ENCODE measurements around the gene ZNF124.
"Not testable (repeated sequence)": the region's sequence is repeated elsewhere in the genome, so short reads cannot be mapped to it uniquely, and the experiment has no call there.

Gene ZNF124

GRCh38 chr1:247146671-247147070 lies 25.1 kb downstream of the ZNF124 start:
- no peak overlapping the region for H3K27ac ChIP-seq (ENCODE audit: low read length)
- peaks cover 83% of the 10 kb centered on the region for H3K79me2 ChIP-seq (ENCODE audit: insufficient read depth, low read length)
- no peak overlapping the region for H3K4me3 ChIP-seq (ENCODE audit: low read depth in 1 of 2, low read length in 2 of 2)
- no peaks in the 10 kb centered on the region for H3K27me3 ChIP-seq (ENCODE audit: insufficient read depth, low read length, poor library complexity)
- H3K4me2 ChIP-seq (ENCODE audit: insufficient read depth, low read length) = no peak overlapping the region
- DNase-seq (no peak), ATAC-seq (ENCODE audit: insufficient read depth, low read depth) (no peak)
- no peak overlapping the region for H2AFZ ChIP-seq (ENCODE audit: low read depth, low read length)
- H4K20me1 ChIP-seq (ENCODE audit: insufficient read depth, low read length) = peaks cover 4% of the 10 kb centered on the region; the same call in 1 of the 2 replicates
- no peaks in the 10 kb centered on the region; the same call in 1 of the 2 replicates for H3K4me1 ChIP-seq (ENCODE audit: insufficient read depth, low read length)
- peaks cover 75% of the 10 kb centered on the region for H3K36me3 ChIP-seq (ENCODE audit: insufficient read depth, low read length)
- H3K9me3 ChIP-seq (ENCODE audit: insufficient read depth, low read length, severe bottlenecking) = peaks cover 60% of the 10 kb centered on the region
- no peak overlapping the region for H3K9ac ChIP-seq (ENCODE audit: low read depth, low read length)
- TF ChIP-seq EZH2 (IDR thresholded peaks at IDR 0.05; ENCODE audit: borderline replicate concordance, low read depth, low read length, severe bottlenecking) (no peak), CTCF (IDR thresholded peaks at IDR 0.05; ENCODE audit: borderline replicate concordance, extremely low read depth, low read length, poor library complexity, severe bottlenecking) (peak; percentile 50)

DNA sequence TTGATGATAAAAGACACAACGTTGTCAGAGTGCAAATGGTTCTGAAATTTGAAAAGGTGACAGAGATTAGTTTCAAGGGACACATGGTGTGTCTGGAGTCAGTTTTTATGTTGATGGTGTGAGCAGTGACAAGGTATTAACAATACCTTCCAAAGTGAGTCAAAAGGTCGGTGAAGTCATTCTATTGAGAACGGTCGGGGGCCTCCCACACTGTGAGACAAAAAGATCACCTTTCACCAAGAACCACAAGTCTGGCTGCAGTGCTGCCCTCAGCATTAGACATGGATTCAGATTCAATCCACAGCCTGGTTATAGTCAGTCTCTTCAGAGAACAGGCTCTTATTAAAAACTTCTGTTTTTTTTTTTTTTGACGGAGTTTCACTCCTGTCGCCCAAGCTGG lies 26.5 kb downstream of the ZNF124 start:
- H3K4me3 ChIP-seq (ENCODE audit: low read depth in 1 of 2, low read length in 2 of 2) = no peak overlapping the region
- TF ChIP-seq EZH2 (IDR thresholded peaks at IDR 0.05; ENCODE audit: borderline replicate concordance, low read depth, low read length, severe bottlenecking) = no peak
- TF ChIP-seq CTCF (IDR thresholded peaks at IDR 0.05; ENCODE audit: borderline replicate concordance, extremely low read depth, low read length, poor library complexity, severe bottlenecking) = no peak
- peaks cover 89% of the 10 kb centered on the region for H3K79me2 ChIP-seq (ENCODE audit: insufficient read depth, low read length)
- H3K27me3 ChIP-seq (ENCODE audit: insufficient read depth, low read length, poor library complexity) = no peaks in the 10 kb centered on the region
- H3K9me3 ChIP-seq (ENCODE audit: insufficient read depth, low read length, severe bottlenecking) = peaks cover 71% of the 10 kb centered on the region
- no peak for DNase-seq
- no peak overlapping the region for H2AFZ ChIP-seq (ENCODE audit: low read depth, low read length)
- no peak overlapping the region for H3K27ac ChIP-seq (ENCODE audit: low read length)
- no peak overlapping the region for H3K9ac ChIP-seq (ENCODE audit: low read depth, low read length)
- peaks cover 4% of the 10 kb centered on the region; the same call in 1 of the 2 replicates for H4K20me1 ChIP-seq (ENCODE audit: insufficient read depth, low read length)
- no peak overlapping the region for H3K4me2 ChIP-seq (ENCODE audit: insufficient read depth, low read length)
- no peaks in the 10 kb centered on the region; the same call in 1 of the 2 replicates for H3K4me1 ChIP-seq (ENCODE audit: insufficient read depth, low read length)
- H3K36me3 ChIP-seq (ENCODE audit: insufficient read depth, low read length) = peaks cover 81% of the 10 kb centered on the region
- no peak for ATAC-seq (ENCODE audit: insufficient read depth, low read depth)

DNA sequence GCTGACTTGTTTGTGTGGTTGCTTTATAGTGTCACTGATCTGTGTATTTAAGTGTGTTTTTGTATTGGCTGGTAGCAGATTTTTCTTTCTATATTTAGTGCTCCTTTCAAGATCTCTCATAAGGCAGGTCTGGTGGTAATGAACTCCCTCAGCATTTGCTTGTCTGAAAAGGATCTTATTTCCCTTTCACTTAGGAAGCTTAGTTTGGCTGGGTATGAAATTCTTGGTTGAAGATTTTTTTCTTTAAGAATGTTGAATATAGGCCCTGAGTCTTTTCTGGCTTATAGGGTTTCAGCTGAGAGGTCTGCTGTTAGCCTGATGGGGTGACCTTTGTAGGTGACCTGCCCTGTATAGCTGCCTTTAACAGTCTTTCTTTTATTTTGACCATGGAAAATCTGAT lies 32.3 kb downstream of the ZNF124 start:
- not testable (repeated sequence) for ATAC-seq (ENCODE audit: insufficient read depth, low read depth); H3K27ac ChIP-seq (ENCODE audit: low read length); H3K9ac ChIP-seq (ENCODE audit: low read depth, low read length); H3K27me3 ChIP-seq (ENCODE audit: insufficient read depth, low read length, poor library complexity); H3K4me3 ChIP-seq (ENCODE audit: low read depth in 1 of 2, low read length in 2 of 2); H4K20me1 ChIP-seq (ENCODE audit: insufficient read depth, low read length); H2AFZ ChIP-seq (ENCODE audit: low read depth, low read length); H3K4me2 ChIP-seq (ENCODE audit: insufficient read depth, low read length); DNase-seq; H3K4me1 ChIP-seq (ENCODE audit: insufficient read depth, low read length)
- Histone ChIP-seq H3K9me3 (ENCODE audit: insufficient read depth, low read length, severe bottlenecking) (peaks cover 73% of the 10 kb centered on the region), H3K36me3 (ENCODE audit: insufficient read depth, low read length) (peaks cover 38% of the 10 kb centered on the region), H3K79me2 (ENCODE audit: insufficient read depth, low read length) (peaks cover 76% of the 10 kb centered on the region)

- peaks cover 5% of the 10 kb centered on the region; the same call in 1 of the 2 replicates for H4K20me1 ChIP-seq (ENCODE audit: insufficient read depth, low read length)
- H3K27ac ChIP-seq (ENCODE audit: low read length) = no peak overlapping the region
- peaks cover 31% of the 10 kb centered on the region for H3K9me3 ChIP-seq (ENCODE audit: insufficient read depth, low read length, severe bottlenecking)
- H3K4me2 ChIP-seq (ENCODE audit: insufficient read depth, low read length) = no peak overlapping the region
- peaks cover 24% of the 10 kb centered on the region for H3K36me3 ChIP-seq (ENCODE audit: insufficient read depth, low read length)
- no peaks in the 10 kb centered on the region for H3K27me3 ChIP-seq (ENCODE audit: insufficient read depth, low read length, poor library complexity)
- no peak overlapping the region for H2AFZ ChIP-seq (ENCODE audit: low read depth, low read length)
- ATAC-seq (ENCODE audit: insufficient read depth, low read depth) (no peak), DNase-seq (no peak)
- peaks cover 5% of the 10 kb centered on the region for H3K4me1 ChIP-seq (ENCODE audit: insufficient read depth, low read length)
- H3K4me3 ChIP-seq (ENCODE audit: low read depth in 1 of 2, low read length in 2 of 2) = no peak overlapping the region
- H3K9ac ChIP-seq (ENCODE audit: low read depth, low read length) = no peak overlapping the region
- TF ChIP-seq EZH2 (IDR thresholded peaks at IDR 0.05; ENCODE audit: borderline replicate concordance, low read depth, low read length, severe bottlenecking) (no peak), CTCF (IDR thresholded peaks at IDR 0.05; ENCODE audit: borderline replicate concordance, extremely low read depth, low read length, poor library complexity, severe bottlenecking) (no peak)
- peaks cover 64% of the 10 kb centered on the region for H3K79me2 ChIP-seq (ENCODE audit: insufficient read depth, low read length)
Measured at GRCh38 chr1:247131236-247131635, 40.6 kb downstream of the ZNF124 start.

DNA sequence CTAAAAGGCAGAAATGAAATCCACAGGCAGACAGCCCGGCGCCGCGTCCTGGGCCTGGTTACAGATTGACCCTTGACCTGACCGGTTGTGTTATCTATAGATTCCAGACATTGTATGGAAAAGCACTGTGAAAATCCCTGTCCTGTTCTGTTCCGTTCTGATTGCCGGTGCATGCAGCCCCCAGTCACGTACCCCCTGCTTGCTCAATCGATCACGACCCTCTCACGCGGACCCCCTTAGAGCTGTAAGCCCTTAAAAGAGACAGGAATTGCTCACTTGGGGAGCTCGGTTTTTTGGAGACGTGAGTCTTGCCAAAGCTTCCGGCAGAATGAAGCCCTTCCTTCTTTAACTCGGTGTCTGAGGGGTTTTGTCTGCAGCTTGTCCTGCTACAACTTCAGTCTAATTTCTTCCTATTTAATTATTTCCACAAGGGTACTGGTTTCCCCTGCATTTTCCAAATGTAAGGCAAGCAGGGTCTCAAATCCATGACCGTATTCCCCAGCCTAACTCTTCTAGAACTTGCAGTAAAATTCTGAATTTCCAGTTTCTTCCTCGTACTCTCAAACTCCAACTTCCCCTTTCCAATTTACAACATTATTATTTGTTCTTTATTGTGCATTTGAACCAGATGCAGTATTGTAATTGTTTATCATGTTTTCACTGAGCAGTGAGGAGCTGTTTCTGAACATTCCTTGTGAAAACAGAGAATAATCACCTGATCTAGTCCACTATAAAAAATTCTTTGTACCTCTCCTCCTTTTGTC lies 44.1 kb downstream of the ZNF124 start:
- peak overlapping the region; percentile 63 for H3K4me2 ChIP-seq (ENCODE audit: insufficient read depth, low read length)

More for the DNA sequence above, 44.1 kb downstream of the ZNF124 start:
- H3K27ac ChIP-seq (ENCODE audit: low read length); H3K9me3 ChIP-seq (ENCODE audit: insufficient read depth, low read length, severe bottlenecking); DNase-seq; H3K27me3 ChIP-seq (ENCODE audit: insufficient read depth, low read length, poor library complexity); H2AFZ ChIP-seq (ENCODE audit: low read depth, low read length); H3K4me1 ChIP-seq (ENCODE audit: insufficient read depth, low read length); H4K20me1 ChIP-seq (ENCODE audit: insufficient read depth, low read length); ATAC-seq (ENCODE audit: insufficient read depth, low read depth): not testable (repeated sequence)
- peak overlapping the region; percentile 30; the same call in 1 of the 2 replicates for H3K9ac ChIP-seq (ENCODE audit: low read depth, low read length)
- H3K36me3 ChIP-seq (ENCODE audit: insufficient read depth, low read length) = peaks cover 24% of the 10 kb centered on the region
- H3K4me3 ChIP-seq (ENCODE audit: low read depth in 1 of 2, low read length in 2 of 2) = peak overlapping the region in 1 of 2 experiments; percentile 50; a peak in 2 of 4 replicates
- peaks cover 33% of the 10 kb centered on the region for H3K79me2 ChIP-seq (ENCODE audit: insufficient read depth, low read length)

Measured in DND-41 (cell line).